ENCODE measurements around the gene NEDD9. TPM values are rescaled to one million over a fixed set of nuclear protein-coding genes. Genes with fewer than 3 reads are reported as not detected.

Gene NEDD9
- total and polyA plus RNA-seq, 2 of the 13 experiments (the other 11 are each of a cell fraction or from before 2014, with no cell fraction given) = 27.1 to 389 TPM

GRCh38 chr6:11177271-11177670 lies 55.2 kb downstream of the NEDD9 start:
- TF ChIP-seq TEAD3 (CRISPR knock-in tag; optimal IDR thresholded peaks at IDR 0.05; ENCODE audit: borderline replicate concordance) = no peak
- no peak for TF ChIP-seq ZFP1 (CRISPR knock-in tag; IDR thresholded peaks at IDR 0.05)
- no peak for TF ChIP-seq SCMH1 (CRISPR knock-in tag; IDR thresholded peaks at IDR 0.05; ENCODE audit: borderline replicate concordance)
- no peak for TF ChIP-seq ZNF607 (CRISPR knock-in tag; IDR thresholded peaks at IDR 0.05; ENCODE audit: borderline replicate concordance)
- TF ChIP-seq ZNF563 (CRISPR knock-in tag; IDR thresholded peaks at IDR 0.05) = no peak
- no peak for TF ChIP-seq ZNF512 (CRISPR knock-in tag; IDR thresholded peaks at IDR 0.05)
- TF ChIP-seq, protein P1, sequence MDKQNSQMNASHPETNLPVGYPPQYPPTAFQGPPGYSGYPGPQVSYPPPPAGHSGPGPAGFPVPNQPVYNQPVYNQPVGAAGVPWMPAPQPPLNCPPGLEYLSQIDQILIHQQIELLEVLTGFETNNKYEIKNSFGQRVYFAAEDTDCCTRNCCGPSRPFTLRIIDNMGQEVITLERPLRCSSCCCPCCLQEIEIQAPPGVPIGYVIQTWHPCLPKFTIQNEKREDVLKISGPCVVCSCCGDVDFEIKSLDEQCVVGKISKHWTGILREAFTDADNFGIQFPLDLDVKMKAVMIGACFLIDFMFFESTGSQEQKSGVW (CRISPR knock-in tag; IDR thresholded peaks at IDR 0.05; ENCODE audit: borderline replicate concordance) = no peak
- TF ChIP-seq MXD3 (CRISPR knock-in tag; IDR thresholded peaks at IDR 0.05) = no peak
- TF ChIP-seq CBX5 (CRISPR knock-in tag; IDR thresholded peaks at IDR 0.05; ENCODE audit: borderline replicate concordance) = no peak
- no peak for TF ChIP-seq RCOR2 (CRISPR knock-in tag; IDR thresholded peaks at IDR 0.05)
- no peak for TF ChIP-seq ZNF619 (CRISPR knock-in tag; IDR thresholded peaks at IDR 0.05)
- no peak for TF ChIP-seq MTA3 (CRISPR knock-in tag; IDR thresholded peaks at IDR 0.05)
- TF ChIP-seq, protein P2, sequence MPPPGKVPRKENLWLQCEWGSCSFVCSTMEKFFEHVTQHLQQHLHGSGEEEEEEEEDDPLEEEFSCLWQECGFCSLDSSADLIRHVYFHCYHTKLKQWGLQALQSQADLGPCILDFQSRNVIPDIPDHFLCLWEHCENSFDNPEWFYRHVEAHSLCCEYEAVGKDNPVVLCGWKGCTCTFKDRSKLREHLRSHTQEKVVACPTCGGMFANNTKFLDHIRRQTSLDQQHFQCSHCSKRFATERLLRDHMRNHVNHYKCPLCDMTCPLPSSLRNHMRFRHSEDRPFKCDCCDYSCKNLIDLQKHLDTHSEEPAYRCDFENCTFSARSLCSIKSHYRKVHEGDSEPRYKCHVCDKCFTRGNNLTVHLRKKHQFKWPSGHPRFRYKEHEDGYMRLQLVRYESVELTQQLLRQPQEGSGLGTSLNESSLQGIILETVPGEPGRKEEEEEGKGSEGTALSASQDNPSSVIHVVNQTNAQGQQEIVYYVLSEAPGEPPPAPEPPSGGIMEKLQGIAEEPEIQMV (CRISPR knock-in tag; IDR thresholded peaks at IDR 0.05; ENCODE audit: low read depth) = no peak

More at GRCh38 chr6:11177271-11177670, 55.2 kb downstream of the NEDD9 start:
- 92% methylated on average over 1 of the region's 1 CpG for WGBS (ENCODE audit: low lambda C conversion rate)
- peaks cover 59% of the 10 kb centered on the region for H3K4me1 ChIP-seq (ENCODE audit: insufficient read depth, low read length)
- H3K9ac ChIP-seq (ENCODE audit: insufficient read depth, low read depth, low read length) = no peak overlapping the region
- DNase-seq (ENCODE audit: low spot score) (no peak), FAIRE-seq (no peak), ATAC-seq (no peak)
- H3K9me3 ChIP-seq (ENCODE audit: low read length) = no peaks in the 10 kb centered on the region
- BruUV-seq (replicated peaks) = no TSS peak
- no peak overlapping the region for H3K4me2 ChIP-seq (ENCODE audit: low read depth, low read length)
- H2AFZ ChIP-seq (ENCODE audit: low read length) = no peak overlapping the region
- no peak overlapping the region for H3K27ac ChIP-seq (ENCODE audit: extremely low read length, insufficient read depth, low read length)
- no peaks in the 10 kb centered on the region for H4K20me1 ChIP-seq (ENCODE audit: insufficient read depth, low read length)
- CTCF ChIA-PET (ENCODE audit: low intra/inter-chr PET ratio, low total read pairs) = no interaction called here
- intact Hi-C loops (cut with micrococcal nuclease; ENCODE audit: unreplicated experiment) = loop anchor here (10.0 kb wide), 1 partner anchor 398 kb away; no protein-coding TSS in a partner anchor
- POLR2A ChIA-PET = no interaction called here
- no peaks in the 10 kb centered on the region for H3K36me3 ChIP-seq (replicated peaks in 1 of 2; ENCODE audit: control insufficient read depth in 1 of 2, insufficient read depth in 2 of 2, low read length in 2 of 2)
- no peak overlapping the region for H3K4me3 ChIP-seq (replicated peaks in 1 of 3; ENCODE audit: insufficient read depth in 1 of 3, low read depth in 2 of 3, low read length in 3 of 3)
- in situ Hi-C loops (cut with HindIII; ENCODE audit: extremely low pct_ligation_motif_present, low pct_unique_long_range_greater_than_20kb) = no loop called here
- H3K79me2 ChIP-seq (ENCODE audit: insufficient read depth, low read length) = no peaks in the 10 kb centered on the region
- H3K27me3 ChIP-seq (ENCODE audit: control insufficient read depth in 1 of 2, insufficient read depth in 2 of 2, low read length in 2 of 2) = no peaks in the 10 kb centered on the region

Data from HepG2 (cell line).